IMR-90 (cell line): ENCODE measurements around the gene UBN2.

Source experiments
- FOS ChIP-seq: fragments of 150-350 bp; IDR thresholded peaks from 2 replicates; pipeline ENCODE4 v1.6.1; 2016; ENCODE audit warnings: low read depth, low read length
- MAFK ChIP-seq: IDR thresholded peaks from 2 replicates; pipeline ENCODE4 v1.6.1; 2012; ENCODE audit warnings: low read depth, low read length, improper control_type of control experiment
- POLR2A ChIP-seq: IDR thresholded peaks from 2 replicates; pipeline ENCODE4 v1.6.1; 2012; ENCODE audit warnings: mild to moderate bottlenecking, low read depth, low read length
- RAD21 ChIP-seq: IDR thresholded peaks from 2 replicates; pipeline ENCODE4 v1.6.1; 2012; ENCODE audit warnings: low read length, improper control_type of control experiment
- TF ChIP-seq, protein P1 (sequence below): conservative IDR thresholded peaks from 2 replicates; pipeline ENCODE4 v1.5.1; 2012; ENCODE audit warnings: mild to moderate bottlenecking, low read depth, low read length, improper control_type of control experiment

DNA sequence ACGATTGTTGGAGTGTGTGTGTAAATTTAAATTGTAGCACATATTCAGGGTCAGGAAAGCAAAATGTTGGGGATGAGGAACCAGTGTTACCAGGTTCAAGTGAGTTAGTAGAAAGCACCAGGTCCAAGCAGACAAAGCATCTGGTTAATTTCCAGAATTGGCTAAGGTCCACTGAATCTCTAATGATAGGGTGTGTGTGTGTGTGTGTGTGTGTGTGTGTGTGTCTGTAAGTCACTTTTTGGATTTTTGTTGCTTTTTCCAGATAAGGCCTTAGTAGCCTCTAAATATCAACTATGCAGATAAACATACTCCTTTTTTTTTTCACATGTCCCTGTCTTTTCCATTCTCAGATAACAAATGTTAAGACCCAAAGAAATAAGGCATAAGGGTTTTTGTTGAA, 73.5 kb downstream of the UBN2 start:
- TF ChIP-seq POLR2A (no peak), FOS (no peak), RAD21 (no peak), MAFK (no peak)
- TF ChIP-seq, protein P1, sequence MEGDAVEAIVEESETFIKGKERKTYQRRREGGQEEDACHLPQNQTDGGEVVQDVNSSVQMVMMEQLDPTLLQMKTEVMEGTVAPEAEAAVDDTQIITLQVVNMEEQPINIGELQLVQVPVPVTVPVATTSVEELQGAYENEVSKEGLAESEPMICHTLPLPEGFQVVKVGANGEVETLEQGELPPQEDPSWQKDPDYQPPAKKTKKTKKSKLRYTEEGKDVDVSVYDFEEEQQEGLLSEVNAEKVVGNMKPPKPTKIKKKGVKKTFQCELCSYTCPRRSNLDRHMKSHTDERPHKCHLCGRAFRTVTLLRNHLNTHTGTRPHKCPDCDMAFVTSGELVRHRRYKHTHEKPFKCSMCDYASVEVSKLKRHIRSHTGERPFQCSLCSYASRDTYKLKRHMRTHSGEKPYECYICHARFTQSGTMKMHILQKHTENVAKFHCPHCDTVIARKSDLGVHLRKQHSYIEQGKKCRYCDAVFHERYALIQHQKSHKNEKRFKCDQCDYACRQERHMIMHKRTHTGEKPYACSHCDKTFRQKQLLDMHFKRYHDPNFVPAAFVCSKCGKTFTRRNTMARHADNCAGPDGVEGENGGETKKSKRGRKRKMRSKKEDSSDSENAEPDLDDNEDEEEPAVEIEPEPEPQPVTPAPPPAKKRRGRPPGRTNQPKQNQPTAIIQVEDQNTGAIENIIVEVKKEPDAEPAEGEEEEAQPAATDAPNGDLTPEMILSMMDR: no peak
